Glomerular endothelial cell (primary cell): ENCODE measurements around the gene HAND1. TPM values are rescaled to one million over a fixed set of nuclear protein-coding genes. Genes with fewer than 3 reads are reported as not detected.

Experiments used
- DNase-seq: peaks from one replicate; pipeline ENCODE4 v3.0.0-alpha.2; 2011; ENCODE audit warnings: low read depth, low spot score; ENCODE audit errors: extremely low read depth
- total RNA-seq: library from RNA; depleted of rRNA; stranded (reverse); fragments of >200 nt; gene quantifications from 2 replicates; pipeline ENCODE4 v1.2.3, GENCODE V29; 2015

Gene HAND1
- total RNA-seq, 1 donor from 2014 or later: not detected

DNA sequence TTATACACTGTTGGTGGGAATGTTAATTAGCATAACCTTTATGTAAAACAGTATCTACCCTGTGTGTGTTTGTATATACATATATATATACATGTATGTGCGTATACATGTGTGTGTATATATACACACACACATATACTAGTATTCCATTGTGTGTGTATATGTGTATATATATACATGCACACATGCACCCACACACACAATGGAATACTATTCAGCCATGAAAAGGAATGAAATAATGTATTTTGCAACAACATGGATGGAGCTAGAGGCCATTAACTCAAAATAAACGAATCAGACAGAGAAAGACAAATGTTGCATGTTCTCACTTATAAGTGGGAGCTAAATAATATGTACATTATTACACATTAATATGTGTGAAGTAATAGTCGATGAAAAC lies 49.8 kb downstream of the HAND1 start:
- no peak for DNase-seq

Other genes starting within 250 kb of the HAND1 start
- 32.2 and 36.5 TPM in 2 replicates for gene SAP30L, start 32.2 kb downstream of the HAND1 start, total RNA-seq